GM06990 (cell line): ENCODE data around the gene CDC34.

Experiments
- DNase-seq: peaks from one replicate; pipeline ENCODE4 v3.0.0-alpha.2; 2011; ENCODE audit not compliant: insufficient read length; ENCODE audit errors: extremely low read depth
- H3K27me3 ChIP-seq: replicated peaks from 2 replicates; pipeline ENCODE4 v1.6.0; 2011; ENCODE audit warnings: low read length; ENCODE audit not compliant: control insufficient read depth, insufficient read depth
- H3K36me3 ChIP-seq: 2 replicates; pipeline ENCODE4 v1.5.1; 2011; ENCODE audit warnings: low read length; ENCODE audit not compliant: control insufficient read depth, insufficient read depth
- H3K4me3 ChIP-seq: replicated peaks from 2 replicates; pipeline ENCODE4 v1.5.1; 2011; ENCODE audit warnings: low read depth, mild to moderate bottlenecking, control low read depth, low read length
- CTCF ChIP-seq: IDR thresholded peaks from 2 replicates; pipeline ENCODE4 v1.5.1; 2011; ENCODE audit warnings: low read length, control low read depth, mild to moderate bottlenecking, inconsistent platforms; ENCODE audit not compliant: insufficient read depth, poor library complexity, severe bottlenecking

CDC34 gene

GRCh38 chr19:533364-534058 is 2.0 kb downstream of the CDC34 start:
- Histone ChIP-seq H3K4me3 (peak overlapping the region; percentile 92), H3K36me3 (peaks cover 7% of the 10 kb centered on the region), H3K27me3 (no peaks in the 10 kb centered on the region)
- TF ChIP-seq CTCF, result no peak
- DNase-seq, result no peak

GRCh38 chr19:534088-534487 is 2.5 kb downstream of the CDC34 start:
- Histone ChIP-seq H3K27me3 (no peaks in the 10 kb centered on the region), H3K4me3 (no peak overlapping the region), H3K36me3 (peaks cover 7% of the 10 kb centered on the region)
- DNase-seq, result no peak
- no peak for TF ChIP-seq CTCF

- Histone ChIP-seq H3K27me3 (no peaks in the 10 kb centered on the region), H3K4me3 (no peak overlapping the region), H3K36me3 (peaks cover 7% of the 10 kb centered on the region)
- no peak for DNase-seq
- TF ChIP-seq CTCF, result peak; percentile 9
Measured at GRCh38 chr19:535017-535835, 3.7 kb downstream of the CDC34 start.

GRCh38 chr19:536031-536880 is 4.7 kb downstream of the CDC34 start:
- TF ChIP-seq CTCF, result no peak
- no peaks in the 10 kb centered on the region for H3K27me3 ChIP-seq
- no peak overlapping the region for H3K4me3 ChIP-seq
- H3K36me3 ChIP-seq, result peaks cover 7% of the 10 kb centered on the region
- no peak for DNase-seq

GRCh38 chr19:536881-537404 is 5.4 kb downstream of the CDC34 start:
- TF ChIP-seq CTCF, result no peak
- H3K36me3 ChIP-seq, result peaks cover 9% of the 10 kb centered on the region
- DNase-seq, result no peak
- H3K27me3 ChIP-seq, result no peaks in the 10 kb centered on the region
- H3K4me3 ChIP-seq, result no peak overlapping the region
